ENCODE data around the gene RCN1. TPM values are rescaled to one million over a fixed set of nuclear protein-coding genes. Genes with fewer than 3 reads are reported as not detected.

RCN1 gene
- total RNA-seq, 1 experiment from 2014 or later: 412 TPM

DNA sequence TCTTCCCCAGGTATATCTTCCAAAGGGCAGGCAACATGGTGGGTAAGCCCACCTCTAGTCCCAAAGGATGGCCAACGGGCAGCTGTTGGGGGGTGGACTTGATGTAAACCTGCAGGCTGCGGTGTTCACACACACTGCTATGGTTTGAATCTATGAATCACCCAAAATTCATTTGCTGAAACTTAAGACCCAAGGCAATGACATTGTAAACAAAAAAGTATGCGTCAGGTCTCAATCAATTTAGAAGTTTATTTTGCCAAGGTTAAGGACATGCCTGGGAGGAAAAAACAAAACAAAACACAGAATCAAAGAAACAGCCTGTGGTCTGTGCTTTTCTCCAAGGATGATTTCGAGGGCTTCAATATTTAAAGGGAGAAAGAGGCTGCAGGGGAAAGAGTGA, 18.3 kb downstream of the RCN1 start:
- no peak overlapping the region for H3K4me3 ChIP-seq (ENCODE audit: low read depth, low read length, poor library complexity, severe bottlenecking)
- H3K9me3 ChIP-seq (ENCODE audit: low read depth, low read length, poor library complexity, severe bottlenecking): no peaks in the 10 kb centered on the region
- intact Hi-C loops (cut with micrococcal nuclease; ENCODE audit: unreplicated experiment): no loop called here
- BruUV-seq (replicated peaks): no TSS peak
- peaks cover 8% of the 10 kb centered on the region for H3K4me1 ChIP-seq (ENCODE audit: insufficient read depth, low read length, poor library complexity, severe bottlenecking)
- H3K27me3 ChIP-seq (replicated peaks; ENCODE audit: insufficient read depth, low read depth, low read length, poor library complexity): no peaks in the 10 kb centered on the region
- no peak for DNase-seq (ENCODE audit: low spot score)
- H3K36me3 ChIP-seq (ENCODE audit: insufficient read depth, low read length, poor library complexity, severe bottlenecking): peaks cover 16% of the 10 kb centered on the region
- TF ChIP-seq EZH2 (IDR thresholded peaks at IDR 0.05; ENCODE audit: borderline replicate concordance, low read depth, low read length, poor library complexity, severe bottlenecking): no peak
- TF ChIP-seq, protein P1, sequence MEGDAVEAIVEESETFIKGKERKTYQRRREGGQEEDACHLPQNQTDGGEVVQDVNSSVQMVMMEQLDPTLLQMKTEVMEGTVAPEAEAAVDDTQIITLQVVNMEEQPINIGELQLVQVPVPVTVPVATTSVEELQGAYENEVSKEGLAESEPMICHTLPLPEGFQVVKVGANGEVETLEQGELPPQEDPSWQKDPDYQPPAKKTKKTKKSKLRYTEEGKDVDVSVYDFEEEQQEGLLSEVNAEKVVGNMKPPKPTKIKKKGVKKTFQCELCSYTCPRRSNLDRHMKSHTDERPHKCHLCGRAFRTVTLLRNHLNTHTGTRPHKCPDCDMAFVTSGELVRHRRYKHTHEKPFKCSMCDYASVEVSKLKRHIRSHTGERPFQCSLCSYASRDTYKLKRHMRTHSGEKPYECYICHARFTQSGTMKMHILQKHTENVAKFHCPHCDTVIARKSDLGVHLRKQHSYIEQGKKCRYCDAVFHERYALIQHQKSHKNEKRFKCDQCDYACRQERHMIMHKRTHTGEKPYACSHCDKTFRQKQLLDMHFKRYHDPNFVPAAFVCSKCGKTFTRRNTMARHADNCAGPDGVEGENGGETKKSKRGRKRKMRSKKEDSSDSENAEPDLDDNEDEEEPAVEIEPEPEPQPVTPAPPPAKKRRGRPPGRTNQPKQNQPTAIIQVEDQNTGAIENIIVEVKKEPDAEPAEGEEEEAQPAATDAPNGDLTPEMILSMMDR (conservative IDR thresholded peaks at IDR 0.05; ENCODE audit: low read depth, low read length): no peak
- POLR2A ChIA-PET (ENCODE audit: low non-redundant PET): no interaction called here
- H3K27ac ChIP-seq (ENCODE audit: low read depth, low read length, poor library complexity, severe bottlenecking): no peak overlapping the region
- CTCF ChIA-PET: no interaction called here

DNA sequence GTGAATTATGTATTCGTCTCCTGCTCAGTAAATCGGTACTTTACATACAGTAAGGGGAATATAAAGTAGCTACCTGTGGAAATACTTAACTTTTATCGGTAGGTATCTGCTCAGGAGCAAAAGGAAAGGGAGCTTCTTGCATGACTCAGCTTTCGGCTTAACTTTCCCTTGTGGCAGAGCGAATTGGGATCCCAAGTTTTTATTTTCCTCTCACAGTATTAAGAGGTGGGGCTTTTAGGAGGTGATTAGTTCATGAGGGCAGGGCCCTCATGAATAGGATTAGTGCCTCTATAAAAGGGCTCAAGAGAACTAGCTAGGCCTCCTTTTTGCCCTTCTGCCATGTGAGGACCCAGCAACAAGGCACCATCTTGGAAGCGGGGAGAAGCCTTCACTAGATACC, 18.7 kb downstream of the RCN1 start:
- POLR2A ChIA-PET (ENCODE audit: low non-redundant PET): no interaction called here
- BruUV-seq (replicated peaks): no TSS peak

DNA sequence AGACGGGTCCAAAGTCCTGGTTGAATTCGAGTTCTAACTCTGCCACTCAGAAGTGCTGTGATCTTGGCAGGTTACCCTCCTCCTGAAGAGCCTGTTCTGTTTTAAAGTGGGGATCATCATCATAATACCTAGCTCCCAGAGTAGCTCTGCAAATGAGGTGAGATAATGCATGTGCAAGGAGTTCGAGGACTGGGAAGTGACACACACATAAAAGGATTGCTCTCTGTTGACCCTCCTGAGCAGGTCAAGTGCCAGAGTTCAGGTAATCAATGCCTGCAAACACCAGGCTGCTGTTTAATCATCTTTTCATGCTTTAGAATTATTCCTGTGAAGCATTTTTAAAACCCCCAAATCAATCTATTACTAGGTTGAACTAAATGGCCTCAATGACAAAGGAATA, 19.9 kb downstream of the RCN1 start:
- peaks cover 4% of the 10 kb centered on the region for H3K36me3 ChIP-seq (ENCODE audit: insufficient read depth, low read length, poor library complexity, severe bottlenecking)
- H3K4me3 ChIP-seq (ENCODE audit: low read depth, low read length, poor library complexity, severe bottlenecking): no peak overlapping the region
- ChIA-PET POLR2A (ENCODE audit: low non-redundant PET) (no interaction called here), CTCF (no interaction called here)
- peaks cover 8% of the 10 kb centered on the region for H3K4me1 ChIP-seq (ENCODE audit: insufficient read depth, low read length, poor library complexity, severe bottlenecking)
- H3K27ac ChIP-seq (ENCODE audit: low read depth, low read length, poor library complexity, severe bottlenecking): no peak overlapping the region
- H3K9me3 ChIP-seq (ENCODE audit: low read depth, low read length, poor library complexity, severe bottlenecking): no peaks in the 10 kb centered on the region
- intact Hi-C loops (cut with micrococcal nuclease; ENCODE audit: unreplicated experiment): no loop called here
- no TSS peak for BruUV-seq (replicated peaks)
- DNase-seq (ENCODE audit: low spot score): no peak
- TF ChIP-seq, protein P1 (conservative IDR thresholded peaks at IDR 0.05; ENCODE audit: low read depth, low read length): no peak
- TF ChIP-seq EZH2 (IDR thresholded peaks at IDR 0.05; ENCODE audit: borderline replicate concordance, low read depth, low read length, poor library complexity, severe bottlenecking): no peak
- H3K27me3 ChIP-seq (replicated peaks; ENCODE audit: insufficient read depth, low read depth, low read length, poor library complexity): no peaks in the 10 kb centered on the region

More for the DNA sequence above, 18.7 kb downstream of the RCN1 start:
- Histone ChIP-seq H3K4me3 (ENCODE audit: low read depth, low read length, poor library complexity, severe bottlenecking) (no peak overlapping the region), H3K36me3 (ENCODE audit: insufficient read depth, low read length, poor library complexity, severe bottlenecking) (peaks cover 12% of the 10 kb centered on the region), H3K27ac (ENCODE audit: low read depth, low read length, poor library complexity, severe bottlenecking) (no peak overlapping the region), H3K4me1 (ENCODE audit: insufficient read depth, low read length, poor library complexity, severe bottlenecking) (peaks cover 8% of the 10 kb centered on the region), H3K27me3 (replicated peaks; ENCODE audit: insufficient read depth, low read depth, low read length, poor library complexity) (no peaks in the 10 kb centered on the region), H3K9me3 (ENCODE audit: low read depth, low read length, poor library complexity, severe bottlenecking) (no peaks in the 10 kb centered on the region)
- DNase-seq (ENCODE audit: low spot score): no peak
- intact Hi-C loops (cut with micrococcal nuclease; ENCODE audit: unreplicated experiment): no loop called here
- TF ChIP-seq, protein P1 (conservative IDR thresholded peaks at IDR 0.05; ENCODE audit: low read depth, low read length): no peak
- no peak for TF ChIP-seq EZH2 (IDR thresholded peaks at IDR 0.05; ENCODE audit: borderline replicate concordance, low read depth, low read length, poor library complexity, severe bottlenecking)
- CTCF ChIA-PET: no interaction called here
